ENCODE data around the gene CPNE4.

- no peak for TF ChIP-seq SUZ12 (IDR thresholded peaks at IDR 0.05; ENCODE audit: extremely low read depth, insufficient read depth, insufficient read length)
- TF ChIP-seq YY1 (IDR thresholded peaks at IDR 0.05; ENCODE audit: insufficient read depth, insufficient read length) = no peak
- no peak for TF ChIP-seq ZNF274 (IDR thresholded peaks at IDR 0.05; ENCODE audit: low read depth, low read length)
Measured at GRCh38 chr3:131549340-131549739, 485.5 kb downstream of the CPNE4 start.
